HFF-Myc (cell line): Measurements from ENCODE around the gene NASP.

Source experiments
- DNase-seq: peaks from one replicate; pipeline ENCODE4 v3.0.0-alpha.2; 2011; ENCODE audit warnings: low read depth; ENCODE audit errors: extremely low read depth
- H3K4me3 ChIP-seq: replicated peaks from 2 replicates; pipeline ENCODE4 v1.5.1; 2011; ENCODE audit warnings: low read depth, mild to moderate bottlenecking, control low read depth, low read length
- TF ChIP-seq, protein P1 (sequence below): IDR thresholded peaks from 2 replicates; pipeline ENCODE4 v1.5.1; 2012; ENCODE audit warnings: mild to moderate bottlenecking, low read depth, low read length, control low read depth; ENCODE audit errors: missing control alignments

Gene NASP

DNA sequence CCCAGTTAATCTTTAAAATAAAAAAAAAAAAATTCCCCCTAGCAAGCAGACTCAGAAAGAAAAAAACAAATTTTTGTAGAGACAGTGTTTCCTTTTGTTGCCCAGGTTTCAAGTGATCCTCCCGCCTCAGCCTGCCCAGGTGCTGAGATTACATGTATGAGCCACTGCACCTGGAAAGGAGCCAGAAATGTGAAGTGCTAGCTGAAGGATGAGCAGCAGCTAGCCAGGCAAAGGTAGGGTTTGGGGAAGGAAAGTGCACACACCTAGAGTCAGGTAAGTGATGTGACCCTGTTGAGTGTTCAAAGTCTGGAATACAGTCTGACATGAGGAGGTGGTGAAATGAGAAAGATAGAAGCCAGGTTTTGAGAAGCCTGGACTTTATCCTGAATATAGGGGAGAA lies 31.5 kb upstream of the NASP start:
- TF ChIP-seq, protein P1, sequence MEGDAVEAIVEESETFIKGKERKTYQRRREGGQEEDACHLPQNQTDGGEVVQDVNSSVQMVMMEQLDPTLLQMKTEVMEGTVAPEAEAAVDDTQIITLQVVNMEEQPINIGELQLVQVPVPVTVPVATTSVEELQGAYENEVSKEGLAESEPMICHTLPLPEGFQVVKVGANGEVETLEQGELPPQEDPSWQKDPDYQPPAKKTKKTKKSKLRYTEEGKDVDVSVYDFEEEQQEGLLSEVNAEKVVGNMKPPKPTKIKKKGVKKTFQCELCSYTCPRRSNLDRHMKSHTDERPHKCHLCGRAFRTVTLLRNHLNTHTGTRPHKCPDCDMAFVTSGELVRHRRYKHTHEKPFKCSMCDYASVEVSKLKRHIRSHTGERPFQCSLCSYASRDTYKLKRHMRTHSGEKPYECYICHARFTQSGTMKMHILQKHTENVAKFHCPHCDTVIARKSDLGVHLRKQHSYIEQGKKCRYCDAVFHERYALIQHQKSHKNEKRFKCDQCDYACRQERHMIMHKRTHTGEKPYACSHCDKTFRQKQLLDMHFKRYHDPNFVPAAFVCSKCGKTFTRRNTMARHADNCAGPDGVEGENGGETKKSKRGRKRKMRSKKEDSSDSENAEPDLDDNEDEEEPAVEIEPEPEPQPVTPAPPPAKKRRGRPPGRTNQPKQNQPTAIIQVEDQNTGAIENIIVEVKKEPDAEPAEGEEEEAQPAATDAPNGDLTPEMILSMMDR = no peak
- no peak for DNase-seq
- peak overlapping the region; percentile 86 for H3K4me3 ChIP-seq

DNA sequence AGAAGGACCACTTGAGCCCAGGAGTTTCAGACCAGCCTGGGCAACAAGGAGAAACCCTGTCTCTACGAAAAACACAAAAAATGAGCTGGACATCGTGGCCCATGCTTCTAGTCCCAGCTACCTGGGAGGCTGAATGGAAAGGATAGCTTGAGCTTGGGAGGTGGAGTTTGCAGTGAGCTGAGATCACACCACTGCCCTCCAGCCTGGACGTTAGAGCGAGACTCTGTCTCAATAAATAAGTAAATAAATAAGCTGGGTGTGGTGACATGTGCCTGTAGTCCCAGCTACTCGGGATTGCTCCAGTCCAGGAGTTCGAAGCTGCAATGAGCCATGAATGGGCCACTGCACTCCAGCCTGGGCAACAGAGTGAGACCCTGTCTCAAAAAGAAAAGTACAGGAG lies 29.6 kb upstream of the NASP start:
- TF ChIP-seq, protein P1 = no peak

DNA sequence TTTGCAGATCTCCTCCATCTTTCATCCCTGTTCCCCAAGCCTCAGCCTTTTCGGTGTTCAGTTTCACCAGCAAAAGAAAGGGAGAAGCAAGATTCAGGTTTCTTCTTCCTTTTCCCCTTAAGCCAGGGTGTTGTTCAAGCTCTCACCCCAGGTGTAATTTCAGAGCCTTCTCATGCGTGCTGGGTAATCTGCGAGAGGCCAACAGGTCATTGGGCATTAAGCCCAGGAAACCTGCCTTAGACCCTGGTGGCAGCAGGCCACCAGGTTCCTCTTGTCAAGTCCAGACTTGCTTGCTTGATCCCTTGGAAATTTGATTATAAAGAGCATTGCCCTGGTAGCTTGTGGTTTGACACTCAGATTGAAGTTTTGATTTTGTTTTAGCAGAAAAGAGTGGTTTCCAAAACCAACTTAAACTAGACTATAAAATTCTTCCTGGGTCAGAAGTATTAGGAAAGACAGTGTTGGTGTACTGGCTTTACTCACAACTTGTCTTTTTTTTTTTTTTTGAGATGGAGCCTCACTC lies 26.4 kb upstream of the NASP start:
- TF ChIP-seq, protein P1 = no peak
- DNase-seq = no peak
- H3K4me3 ChIP-seq = no peak overlapping the region

More for the DNA sequence above, 29.6 kb upstream of the NASP start:
- DNase-seq = no peak
- H3K4me3 ChIP-seq = no peak overlapping the region

DNA sequence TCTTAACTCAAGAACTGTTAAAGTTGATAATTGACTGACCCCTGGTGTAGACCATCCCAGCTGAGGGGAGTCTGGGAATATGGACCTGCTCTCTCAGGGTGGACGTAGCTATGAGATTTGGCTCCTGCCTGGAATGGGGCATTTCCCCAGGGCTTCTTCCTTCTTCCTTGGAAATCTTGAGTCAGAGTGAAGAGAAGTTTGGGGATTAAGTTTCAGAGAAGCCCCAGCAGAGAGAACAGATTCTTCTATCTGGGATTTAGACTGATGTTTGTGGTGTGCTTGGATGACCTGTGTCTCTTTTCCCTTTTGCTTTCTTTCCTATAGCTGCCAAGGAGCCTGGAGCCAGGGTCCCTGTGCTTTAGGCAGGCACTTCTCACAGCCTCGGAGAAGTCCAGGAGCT lies 20.0 kb upstream of the NASP start:
- no peak overlapping the region for H3K4me3 ChIP-seq
- TF ChIP-seq, protein P1 = no peak
- DNase-seq = no peak

DNA sequence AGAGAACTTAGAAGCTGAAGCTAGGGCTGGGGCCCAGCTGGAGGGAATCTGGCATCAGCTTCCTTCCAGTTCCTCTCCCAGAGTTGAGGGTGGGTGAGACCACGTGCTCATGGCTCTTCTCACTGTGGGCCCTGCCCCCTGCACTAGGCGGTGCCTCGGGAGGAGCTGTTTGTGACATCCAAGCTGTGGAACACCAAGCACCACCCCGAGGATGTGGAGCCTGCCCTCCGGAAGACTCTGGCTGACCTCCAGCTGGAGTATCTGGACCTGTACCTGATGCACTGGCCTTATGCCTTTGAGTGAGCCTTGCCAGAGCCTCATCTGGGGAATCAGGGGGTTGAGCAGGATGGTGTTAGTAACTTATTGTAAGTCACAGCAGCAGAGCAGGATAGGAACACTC lies 17.1 kb upstream of the NASP start:
- DNase-seq = no peak
- TF ChIP-seq, protein P1 = no peak
- H3K4me3 ChIP-seq = no peak overlapping the region

GRCh38 chr1:45567911-45568310 lies 15.9 kb upstream of the NASP start:
- TF ChIP-seq, protein P1 = no peak
- H3K4me3 ChIP-seq = no peak overlapping the region
- DNase-seq = no peak

DNA sequence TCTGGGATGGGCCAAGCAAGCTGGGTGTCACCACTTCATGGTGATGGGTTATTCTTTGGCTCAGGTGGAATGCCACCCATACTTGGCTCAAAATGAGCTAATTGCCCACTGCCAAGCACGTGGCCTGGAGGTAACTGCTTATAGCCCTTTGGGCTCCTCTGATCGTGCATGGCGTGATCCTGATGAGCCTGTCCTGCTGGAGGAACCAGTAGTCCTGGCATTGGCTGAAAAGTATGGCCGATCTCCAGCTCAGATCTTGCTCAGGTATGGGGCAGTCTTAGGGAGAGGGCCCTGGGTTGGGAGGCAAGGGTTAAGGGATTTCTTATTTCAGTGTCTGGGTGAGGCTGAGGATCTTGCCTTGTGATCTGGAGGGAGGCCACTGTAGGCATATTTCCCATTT lies 15.4 kb upstream of the NASP start:
- TF ChIP-seq, protein P1 = no peak
- no peak overlapping the region for H3K4me3 ChIP-seq
- DNase-seq = no peak
